RCC 7860 (cell line): ENCODE data around the gene CMTM4.
"Not testable (repeated sequence)": the region's sequence is repeated elsewhere in the genome, so short reads cannot be mapped to it uniquely, and the experiment has no call there.

Experiments
- DNase-seq: peaks from one replicate; pipeline ENCODE4 v3.0.0-alpha.2; 2015; ENCODE audit warnings: low spot score
- FAIRE-seq: peaks from 2 replicates; lab custom pipeline; 2012; peaks lifted over from hg19 to GRCh38; lab: Jason Lieb, UNC

Gene CMTM4

GRCh38 chr16:66569827-66570405 is 126.6 kb downstream of the CMTM4 start:
- FAIRE-seq (peak; percentile 40), DNase-seq (no peak)

GRCh38 chr16:66569131-66569530 is 127.4 kb downstream of the CMTM4 start:
- peak; percentile 44 for FAIRE-seq

GRCh38 chr16:66568355-66568754 is 128.2 kb downstream of the CMTM4 start:
- DNase-seq (no peak), FAIRE-seq (no peak)

More at GRCh38 chr16:66569131-66569530, 127.4 kb downstream of the CMTM4 start:
- no peak for DNase-seq

- DNase-seq, FAIRE-seq: not testable (repeated sequence)
Observed at GRCh38 chr16:66567270-66567669, 129.3 kb downstream of the CMTM4 start.

GRCh38 chr16:66566051-66566901 is 130.3 kb downstream of the CMTM4 start, which contains the start of gene CMTM1:
Gene CMTM1 (plus strand): TSS chr16:66566439. CDS start chr16:66566514, 75 bp downstream.
- DNase-seq (no peak), FAIRE-seq (no peak)
